GM19452 (cell line): Measurements from ENCODE around the gene USP2.

ENCODE experiments used
- ATAC-seq: cut with Tn5 transposase; IDR thresholded peaks from one replicate; pipeline ENCODE4 v1.9.1; 2021; ENCODE audit not compliant: unreplicated experiment

USP2 gene

DNA sequence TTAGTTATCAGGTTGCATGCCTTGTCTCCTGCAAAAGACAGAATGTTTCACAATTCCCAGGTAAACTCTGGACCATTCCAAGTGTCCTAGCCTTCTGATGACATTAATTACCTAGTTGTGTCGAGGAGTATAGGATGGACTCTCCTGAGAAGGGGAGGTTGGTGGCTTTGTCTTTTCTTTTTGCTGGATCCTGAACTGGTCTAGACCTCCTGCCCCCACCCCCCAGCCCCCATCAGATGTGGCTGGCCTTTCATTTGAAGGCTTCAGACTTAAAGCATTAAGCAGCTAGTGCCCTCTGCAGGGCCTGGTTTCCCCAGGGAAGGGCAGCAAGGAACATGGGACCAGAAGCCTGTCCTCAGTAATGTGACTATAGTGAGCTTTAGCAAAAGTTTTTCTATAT, 74.3 kb downstream of the USP2 start:
- no peak for ATAC-seq

DNA sequence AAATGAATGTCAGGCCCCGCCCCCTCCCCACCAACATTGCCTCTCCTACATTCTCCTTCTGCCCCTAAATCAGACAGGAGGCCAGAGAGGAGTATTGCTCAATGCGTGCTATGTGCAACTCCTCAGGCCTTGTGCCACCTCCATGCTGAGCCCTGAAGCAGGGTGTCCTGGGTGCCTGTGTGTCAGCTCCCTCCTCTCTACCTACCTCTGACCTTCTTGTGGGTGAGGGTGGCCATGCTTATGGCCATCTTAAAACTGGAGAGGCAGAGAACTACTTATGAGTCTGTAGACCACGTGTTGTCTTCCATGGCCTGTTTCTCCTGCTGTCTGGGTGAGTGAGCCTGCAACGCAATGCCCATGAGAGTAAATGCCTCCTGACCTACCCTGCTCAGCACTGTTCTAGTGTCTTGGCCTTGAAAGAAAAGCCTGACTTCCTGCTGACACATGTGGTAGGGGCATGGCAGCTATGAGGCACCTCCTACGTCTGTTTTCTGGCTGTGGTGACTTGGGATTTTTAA, 75.1 kb downstream of the USP2 start:
- no peak for ATAC-seq

DNA sequence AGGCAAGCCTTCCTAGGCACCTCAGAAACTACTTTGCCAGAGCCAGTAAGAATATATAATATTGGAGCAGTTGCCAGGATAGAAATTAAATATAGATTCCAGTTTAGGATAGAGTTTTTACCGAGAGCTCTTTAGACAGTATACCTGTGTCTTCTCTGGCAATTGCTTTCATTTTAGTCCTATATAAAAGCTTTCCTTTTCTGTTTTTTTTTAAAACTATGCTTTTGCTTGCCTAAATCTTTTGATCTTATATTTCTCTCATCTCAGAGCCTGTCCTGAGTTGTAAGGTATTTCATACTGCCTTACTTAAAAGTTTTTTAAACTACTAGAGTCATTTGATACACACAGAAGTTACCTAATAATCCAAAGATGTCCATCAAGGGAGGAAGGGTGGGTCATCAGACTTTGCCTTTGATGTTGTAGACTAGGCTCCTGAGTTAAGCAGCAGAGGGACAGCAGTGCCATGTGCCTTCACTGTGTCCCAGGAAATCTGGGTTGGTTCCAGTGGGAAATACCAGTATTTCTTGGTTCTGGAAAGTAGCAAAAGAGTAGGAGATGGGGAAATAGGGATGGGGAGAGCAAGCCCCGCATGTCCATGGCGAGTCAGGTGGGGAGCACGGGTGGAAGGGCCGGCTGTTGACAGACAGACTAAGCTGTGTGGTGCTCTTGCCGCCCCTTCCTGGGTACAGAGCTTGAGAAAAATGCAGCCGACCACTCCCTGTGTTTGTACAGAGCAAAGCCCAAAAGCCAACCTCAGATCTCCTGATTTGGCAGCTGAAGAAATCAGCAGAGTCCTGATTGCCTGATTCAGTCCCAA, 75.7 kb downstream of the USP2 start:
- ATAC-seq = no peak
